K562 (cell line): ENCODE results near the gene SORBS2.

Experiments used
- ARHGAP35 ChIP-seq: fragments of 450-650 bp; IDR thresholded peaks from 2 replicates; pipeline ENCODE4 v1.6.1; 2018; ENCODE audit not compliant: partially characterized antibody
- ESRRA ChIP-seq: fragments of 450-650 bp; IDR thresholded peaks from 2 replicates; pipeline ENCODE4 v1.6.1; 2014; ENCODE audit warnings: low read depth, mild to moderate bottlenecking, moderate library complexity, borderline replicate concordance
- JUN ChIP-seq, 2 experiments: sonication (generic) in 1 of 2; formaldehyde crosslinking in 1 of 2; IDR thresholded peaks; 2 replicates each; pipeline versions ENCODE4 v1.6.1 to v1.8.0; 2012 to 2022; ENCODE audit warnings: borderline replicate concordance in 2 of 2, mild to moderate bottlenecking in 2 of 2, improper control_type of control experiment in 1 of 2, low read depth in 1 of 2, low read length in 1 of 2, missing genetic modification reagents in 1 of 2
- JUNB ChIP-seq: fragments of 450-650 bp; formaldehyde crosslinking; conservative IDR thresholded peaks from 2 replicates; pipeline ENCODE4 v1.4.0; 2020; ENCODE audit warnings: mild to moderate bottlenecking
- KDM5B ChIP-seq: fragments of 200-600 bp; sonication (generic); IDR thresholded peaks from 2 replicates; pipeline ENCODE4 v1.6.1; 2012; ENCODE audit warnings: low read depth, mild to moderate bottlenecking, moderate library complexity, low read length, control low read depth, inconsistent platforms; ENCODE audit not compliant: insufficient replicate concordance
- RNF2 ChIP-seq: sonication (generic); IDR thresholded peaks from 2 replicates; pipeline ENCODE4 v1.6.1; 2016
- UBTF ChIP-seq, 2 experiments: IDR thresholded peaks; 2 replicates each; pipeline ENCODE4 v1.6.1; 2012; ENCODE audit warnings: improper control_type of control experiment in 2 of 2, low read depth in 2 of 2, low read length in 2 of 2, borderline replicate concordance in 1 of 2
- ZNF224 ChIP-seq: sonication (generic); formaldehyde crosslinking; IDR thresholded peaks from 2 replicates; pipeline ENCODE4 v1.8.0; 2022; ENCODE audit warnings: mild to moderate bottlenecking, missing genetic modification reagents
- TF ChIP-seq, protein P1 (sequence below): fragments of 450-650 bp; IDR thresholded peaks from 2 replicates; pipeline ENCODE4 v1.7.0; 2016; ENCODE audit warnings: borderline replicate concordance

DNA sequence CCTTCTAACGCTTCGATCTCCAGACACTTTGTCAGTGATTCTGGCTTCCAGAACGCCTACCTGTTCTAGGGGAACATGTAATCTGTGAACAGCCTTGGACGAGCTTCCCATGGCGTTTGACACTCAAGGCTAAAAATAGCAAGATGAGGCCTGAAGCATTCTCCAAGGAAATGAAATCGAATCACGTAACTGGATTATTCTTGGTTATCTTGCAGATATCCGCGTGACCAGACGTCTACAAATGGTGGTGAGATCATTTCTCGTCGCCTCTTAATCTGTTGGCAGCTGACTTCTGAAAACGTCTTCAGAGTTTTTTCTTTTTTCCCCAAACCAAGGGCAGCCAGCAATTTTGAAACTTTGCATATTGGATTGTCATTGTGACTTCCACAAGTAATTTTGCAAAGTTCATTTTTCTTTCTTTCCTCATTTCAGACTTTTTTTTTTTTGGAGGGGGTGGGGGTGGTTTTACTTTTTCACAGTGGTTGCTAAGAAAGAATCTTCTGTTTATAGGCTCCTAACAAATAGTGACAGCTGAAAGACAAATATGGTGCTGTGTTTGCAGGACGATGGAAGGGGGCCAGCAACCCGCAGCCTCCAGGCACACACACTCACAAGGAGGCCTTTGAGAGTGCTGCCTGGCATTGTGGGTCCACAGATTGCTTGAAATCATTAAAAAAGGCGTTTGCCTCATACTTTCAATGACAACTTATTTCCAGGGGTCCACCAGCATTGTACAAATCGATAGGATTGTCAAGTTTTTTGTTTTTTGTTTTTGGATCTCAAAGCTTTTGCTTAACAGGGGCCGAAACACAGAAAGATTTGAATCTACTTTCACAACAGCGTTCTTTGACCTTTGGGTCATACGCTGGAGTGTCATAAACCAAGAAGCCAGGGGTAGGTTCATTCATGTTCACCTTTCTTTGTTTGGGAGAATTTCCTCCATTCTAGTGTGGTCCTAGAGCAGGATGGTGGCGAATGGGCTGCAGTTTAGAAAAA is 244.3 kb downstream of the SORBS2 start:
- no peak for TF ChIP-seq ARHGAP35
- TF ChIP-seq ZNF224 (CRISPR knock-in tag): no peak
- TF ChIP-seq, protein P1, sequence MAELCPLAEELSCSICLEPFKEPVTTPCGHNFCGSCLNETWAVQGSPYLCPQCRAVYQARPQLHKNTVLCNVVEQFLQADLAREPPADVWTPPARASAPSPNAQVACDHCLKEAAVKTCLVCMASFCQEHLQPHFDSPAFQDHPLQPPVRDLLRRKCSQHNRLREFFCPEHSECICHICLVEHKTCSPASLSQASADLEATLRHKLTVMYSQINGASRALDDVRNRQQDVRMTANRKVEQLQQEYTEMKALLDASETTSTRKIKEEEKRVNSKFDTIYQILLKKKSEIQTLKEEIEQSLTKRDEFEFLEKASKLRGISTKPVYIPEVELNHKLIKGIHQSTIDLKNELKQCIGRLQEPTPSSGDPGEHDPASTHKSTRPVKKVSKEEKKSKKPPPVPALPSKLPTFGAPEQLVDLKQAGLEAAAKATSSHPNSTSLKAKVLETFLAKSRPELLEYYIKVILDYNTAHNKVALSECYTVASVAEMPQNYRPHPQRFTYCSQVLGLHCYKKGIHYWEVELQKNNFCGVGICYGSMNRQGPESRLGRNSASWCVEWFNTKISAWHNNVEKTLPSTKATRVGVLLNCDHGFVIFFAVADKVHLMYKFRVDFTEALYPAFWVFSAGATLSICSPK: no peak
- 0 out of 2 replicates have a peak, but pooled peaks have one; percentile 8 for TF ChIP-seq JUN (IDR thresholded peaks at IDR 0.05; ENCODE audit: borderline replicate concordance, low read depth, low read length)
- no peak for TF ChIP-seq JUN (CRISPR knock-in tag; IDR thresholded peaks at IDR 0.05; ENCODE audit: borderline replicate concordance)
- no peak for TF ChIP-seq JUNB (CRISPR knock-in tag)
- no peak for TF ChIP-seq ESRRA
- no peak for TF ChIP-seq UBTF (IDR thresholded peaks at IDR 0.05; ENCODE audit: borderline replicate concordance in 1 of 2, low read depth in 2 of 2, low read length in 2 of 2)
- no peak for TF ChIP-seq KDM5B
- no peak for TF ChIP-seq RNF2
